ENCODE measurements around the gene MYH1. TPM values are rescaled to one million over a fixed set of nuclear protein-coding genes. Genes with fewer than 3 reads are reported as not detected.
A peak's percentile ranks its signal among the peaks of the same experiment; 100 is the strongest.

Gene MYH1
- total and polyA plus RNA-seq, 2 of the 8 experiments (the other 6 are each of a cell fraction or from before 2014, with no cell fraction given), result not detected

DNA sequence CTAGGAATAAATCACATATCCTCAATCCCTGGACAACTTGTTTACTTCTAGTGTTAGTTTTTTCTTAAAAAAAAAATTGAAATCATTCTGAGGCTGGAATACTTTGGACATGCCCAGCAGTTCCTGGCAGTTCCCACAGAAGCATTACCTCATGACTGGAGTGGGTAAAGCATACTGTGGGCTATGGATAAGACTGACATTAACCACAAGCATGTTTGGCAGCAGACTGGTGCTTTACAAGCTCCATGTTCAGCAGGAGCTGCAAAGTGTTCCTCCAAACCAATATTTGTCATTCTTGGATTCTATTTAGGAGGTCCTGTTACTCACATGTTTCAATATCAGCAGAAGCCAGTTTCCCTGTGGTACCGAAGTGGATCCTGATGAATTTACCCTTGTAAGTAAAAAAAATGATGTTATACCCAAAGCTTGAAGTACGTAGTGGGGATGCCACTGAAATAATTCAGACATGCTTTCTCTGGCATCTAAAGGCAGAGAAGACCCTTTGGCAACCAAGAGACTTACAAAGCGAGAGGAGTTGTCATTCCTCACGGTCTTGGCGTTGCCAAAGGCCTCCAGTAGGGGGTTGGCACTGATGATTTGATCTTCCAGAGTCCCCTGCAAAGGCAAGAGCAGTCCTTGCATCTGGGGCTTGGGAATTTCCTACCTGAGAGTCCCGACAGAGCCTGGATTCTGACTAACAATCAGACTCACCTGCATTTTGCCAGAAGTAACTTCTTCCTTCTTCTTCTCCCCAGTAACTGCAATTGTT lies 4.9 kb downstream of the MYH1 start:
- H3K27ac ChIP-seq (ENCODE audit: low read depth, low read length), result no peak overlapping the region
- H3K79me1 ChIP-seq (ENCODE audit: low read depth, low read length), result no peaks in the 10 kb centered on the region
- H3K27me3 ChIP-seq (replicated peaks in 1 of 4; ENCODE audit: control insufficient read depth in 3 of 4, extremely low read depth in 1 of 4, insufficient read depth in 3 of 4, low read length in 3 of 4), result no peaks in the 10 kb centered on the region
- no peak overlapping the region for H3K18ac ChIP-seq (ENCODE audit: extremely low read depth, low read length)
- no peak overlapping the region for H2BK120ac ChIP-seq (replicated peaks; ENCODE audit: low read depth, low read length)
- no peak overlapping the region for H3K4me2 ChIP-seq (ENCODE audit: insufficient read depth in 1 of 2, low read depth in 2 of 2, low read length in 2 of 2)
- no peaks in the 10 kb centered on the region for H4K20me1 ChIP-seq (replicated peaks in 1 of 2; ENCODE audit: control insufficient read depth in 1 of 2, insufficient read depth in 2 of 2, low read length in 2 of 2)
- no peak overlapping the region for H3K14ac ChIP-seq (ENCODE audit: insufficient read length)
- no peak overlapping the region for H4K5ac ChIP-seq (ENCODE audit: insufficient read length, low read depth, low read length)
- FAIRE-seq (peak; percentile 89), DNase-seq (ENCODE audit: low read depth in 1 of 2, low spot score in 2 of 2) (no peak)
- H3K4ac ChIP-seq (replicated peaks; ENCODE audit: insufficient read length, low read depth, low read length), result no peak overlapping the region
- H3K23ac ChIP-seq (ENCODE audit: insufficient read length), result no peak overlapping the region
- 69% methylated on average over 6 of the region's 6 CpGs; no CpG with 5 or more reads in 1 of the 2 experiments for WGBS, 2 experiments (ENCODE audit: extremely low coverage in 1 of 2, insufficient coverage in 1 of 2, insufficient read length in 1 of 2, insufficient replicate concordance in 2 of 2, low coverage in 1 of 2, low lambda C conversion rate in 2 of 2, missing lambda C conversion rate in 1 of 2)
- H2AK5ac ChIP-seq (ENCODE audit: low read depth, low read length), result no peak overlapping the region
- no peaks in the 10 kb centered on the region for H3K36me3 ChIP-seq (ENCODE audit: control insufficient read depth in 2 of 4, insufficient read depth in 4 of 4, low read length in 3 of 4)
- 0 out of 7 replicates have a peak, but pooled peaks cover 0 to 2% (median under 1%) of the 10 kb centered on the region in 4 experiments for H3K4me1 ChIP-seq (replicated peaks in 1 of 4; ENCODE audit: control insufficient read depth in 3 of 4, insufficient read depth in 4 of 4, low read length in 3 of 4)
- H2BK15ac ChIP-seq (ENCODE audit: low read length), result no peak overlapping the region
- no peak overlapping the region for H3K4me3 ChIP-seq (ENCODE audit: extremely low read depth in 1 of 4, insufficient read depth in 2 of 4, low read depth in 3 of 4, low read length in 4 of 4)
- H2AFZ ChIP-seq (ENCODE audit: low read length), result peak overlapping the region; percentile 90; the same call in 1 of the 2 replicates
- ChIA-PET CTCF (ENCODE audit: partially characterized antibody) (interaction anchor here (0.6 to 3.4 kb wide), 11 partner anchors 9 to 589 kb away, joined by 3 to 22 read pairs (median 4); no protein-coding TSS in a partner anchor), POLR2A (ENCODE audit: partially characterized antibody) (no interaction called here)
- TF ChIP-seq ZNF274 (IDR thresholded peaks at IDR 0.05; ENCODE audit: borderline replicate concordance, extremely low read depth, low read length) (no peak), JUND (IDR thresholded peaks at IDR 0.05; ENCODE audit: low read length) (no peak), CTCF (IDR thresholded peaks at IDR 0.05; ENCODE audit: control extremely low read depth in 1 of 3, insufficient read depth in 1 of 3, low read depth in 1 of 3, low read length in 3 of 3) (peak in 1 of 3 experiments; percentile 43; a peak in 1 of 4 replicates), CTBP2 (IDR thresholded peaks at IDR 0.05; ENCODE audit: borderline replicate concordance, insufficient read depth, insufficient read length, low read length) (no peak), RAD21 (IDR thresholded peaks at IDR 0.05 in 1 of 2, conservative IDR thresholded peaks at IDR 0.05 in 1 of 2; ENCODE audit: low read depth in 2 of 2, low read length in 2 of 2) (peak in 1 of 2 experiments; percentile 10; a peak in 1 of 4 replicates), CREB1 (IDR thresholded peaks at IDR 0.05) (no peak)
- TF ChIP-seq, protein P1, sequence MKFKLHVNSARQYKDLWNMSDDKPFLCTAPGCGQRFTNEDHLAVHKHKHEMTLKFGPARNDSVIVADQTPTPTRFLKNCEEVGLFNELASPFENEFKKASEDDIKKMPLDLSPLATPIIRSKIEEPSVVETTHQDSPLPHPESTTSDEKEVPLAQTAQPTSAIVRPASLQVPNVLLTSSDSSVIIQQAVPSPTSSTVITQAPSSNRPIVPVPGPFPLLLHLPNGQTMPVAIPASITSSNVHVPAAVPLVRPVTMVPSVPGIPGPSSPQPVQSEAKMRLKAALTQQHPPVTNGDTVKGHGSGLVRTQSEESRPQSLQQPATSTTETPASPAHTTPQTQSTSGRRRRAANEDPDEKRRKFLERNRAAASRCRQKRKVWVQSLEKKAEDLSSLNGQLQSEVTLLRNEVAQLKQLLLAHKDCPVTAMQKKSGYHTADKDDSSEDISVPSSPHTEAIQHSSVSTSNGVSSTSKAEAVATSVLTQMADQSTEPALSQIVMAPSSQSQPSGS (IDR thresholded peaks at IDR 0.05; ENCODE audit: low read length), result no peak
- no peaks in the 10 kb centered on the region for H3K23me2 ChIP-seq (ENCODE audit: low read depth, low read length)
- no peak overlapping the region for H3K56ac ChIP-seq (replicated peaks; ENCODE audit: insufficient read length, low read depth, low read length)
- no peak overlapping the region for H4K91ac ChIP-seq (replicated peaks; ENCODE audit: insufficient read length, low read length)
- H2BK12ac ChIP-seq (ENCODE audit: low read depth, low read length), result no peak overlapping the region
- H3K9ac ChIP-seq (replicated peaks in 1 of 4; ENCODE audit: extremely low read depth in 1 of 4, low read depth in 3 of 4, low read length in 3 of 4), result no peak overlapping the region
- no peaks in the 10 kb centered on the region for H3K9me3 ChIP-seq (ENCODE audit: insufficient read depth in 2 of 2, low read depth in 1 of 2, low read length in 1 of 2)
- no peaks in the 10 kb centered on the region for H3K79me2 ChIP-seq (ENCODE audit: control insufficient read depth in 1 of 2, insufficient read depth in 2 of 2, low read length in 2 of 2)
- no peak overlapping the region for H2BK5ac ChIP-seq (ENCODE audit: low read depth, low read length)
- H2BK20ac ChIP-seq (ENCODE audit: low read length), result no peak overlapping the region
- H4K8ac ChIP-seq (ENCODE audit: extremely low read depth, insufficient read depth, low read length), result no peak overlapping the region

Data from H1 (cell line).